Measurements from ENCODE around the gene WNT9B.

Gene WNT9B

DNA sequence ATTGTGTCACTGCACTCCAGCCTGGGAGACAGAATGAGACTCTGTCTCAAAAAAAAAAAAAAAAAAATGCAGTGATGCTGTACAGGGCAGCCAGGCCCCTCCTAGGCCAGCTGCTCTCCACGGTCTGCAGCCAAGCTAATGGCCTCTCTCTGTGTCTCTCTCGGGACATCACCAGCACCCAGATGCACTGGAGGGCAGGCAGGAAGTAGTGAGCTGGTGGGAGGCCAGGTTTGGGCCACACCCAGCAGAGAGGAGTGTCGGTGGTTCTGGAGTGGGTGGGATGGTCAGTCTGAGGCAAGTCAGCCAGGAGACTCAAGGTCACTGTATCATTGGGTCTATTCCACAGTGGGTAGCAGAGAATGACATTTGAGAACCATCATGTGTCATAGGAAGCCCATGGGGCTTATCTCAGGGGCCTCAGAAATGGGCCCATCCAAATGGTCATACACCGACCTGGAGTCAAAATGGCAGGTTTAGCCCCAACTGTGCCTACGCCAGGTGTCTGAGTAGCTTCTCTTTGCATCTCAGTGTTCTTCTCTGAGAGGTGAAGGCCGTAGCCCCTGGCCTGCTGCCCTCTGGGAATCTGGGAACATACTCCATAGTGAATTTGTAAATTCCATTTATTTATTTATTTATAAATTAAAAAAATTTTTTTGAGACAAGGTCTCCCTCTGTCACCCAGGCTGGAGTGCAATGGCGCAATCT, 22.7 kb downstream of the WNT9B start:
- no peak overlapping the region for H3K4me3 ChIP-seq (ENCODE audit: low read depth, low read length)
- no peaks in the 10 kb centered on the region for H3K36me3 ChIP-seq (ENCODE audit: control insufficient read depth, insufficient read depth, low read length)
- no peaks in the 10 kb centered on the region for H3K4me1 ChIP-seq (ENCODE audit: control insufficient read depth, insufficient read depth, low read length)
- H3K27me3 ChIP-seq (ENCODE audit: control insufficient read depth, insufficient read depth, low read length) = no peaks in the 10 kb centered on the region
- no peak overlapping the region for H3K9ac ChIP-seq (ENCODE audit: low read length)
- no peak overlapping the region for H3K27ac ChIP-seq (ENCODE audit: low read depth, low read length)
- no peaks in the 10 kb centered on the region for H3K9me3 ChIP-seq (ENCODE audit: control insufficient read depth, insufficient read depth, low read depth, low read length)

DNA sequence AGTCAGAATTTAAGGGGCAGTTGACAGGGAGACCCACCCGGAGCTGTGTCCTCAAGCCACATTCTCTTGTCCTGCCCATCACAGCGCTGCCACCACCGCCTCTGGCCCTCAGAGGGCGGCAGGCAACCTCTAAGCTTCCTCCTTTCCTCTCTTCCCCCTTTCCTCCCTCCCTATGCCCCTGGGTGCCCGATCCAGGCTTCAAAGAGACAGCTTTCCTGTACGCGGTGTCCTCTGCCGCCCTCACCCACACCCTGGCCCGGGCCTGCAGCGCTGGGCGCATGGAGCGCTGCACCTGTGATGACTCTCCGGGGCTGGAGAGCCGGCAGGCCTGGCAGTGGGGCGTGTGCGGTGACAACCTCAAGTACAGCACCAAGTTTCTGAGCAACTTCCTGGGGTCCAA, 23.5 kb downstream of the WNT9B start:
- Histone ChIP-seq H3K9me3 (ENCODE audit: control insufficient read depth, insufficient read depth, low read depth, low read length) (no peaks in the 10 kb centered on the region), H3K4me1 (ENCODE audit: control insufficient read depth, insufficient read depth, low read length) (no peaks in the 10 kb centered on the region), H3K4me3 (ENCODE audit: low read depth, low read length) (no peak overlapping the region), H3K36me3 (ENCODE audit: control insufficient read depth, insufficient read depth, low read length) (no peaks in the 10 kb centered on the region), H3K27me3 (ENCODE audit: control insufficient read depth, insufficient read depth, low read length) (no peaks in the 10 kb centered on the region), H3K9ac (ENCODE audit: low read length) (no peak overlapping the region), H3K27ac (ENCODE audit: low read depth, low read length) (no peak overlapping the region)

DNA sequence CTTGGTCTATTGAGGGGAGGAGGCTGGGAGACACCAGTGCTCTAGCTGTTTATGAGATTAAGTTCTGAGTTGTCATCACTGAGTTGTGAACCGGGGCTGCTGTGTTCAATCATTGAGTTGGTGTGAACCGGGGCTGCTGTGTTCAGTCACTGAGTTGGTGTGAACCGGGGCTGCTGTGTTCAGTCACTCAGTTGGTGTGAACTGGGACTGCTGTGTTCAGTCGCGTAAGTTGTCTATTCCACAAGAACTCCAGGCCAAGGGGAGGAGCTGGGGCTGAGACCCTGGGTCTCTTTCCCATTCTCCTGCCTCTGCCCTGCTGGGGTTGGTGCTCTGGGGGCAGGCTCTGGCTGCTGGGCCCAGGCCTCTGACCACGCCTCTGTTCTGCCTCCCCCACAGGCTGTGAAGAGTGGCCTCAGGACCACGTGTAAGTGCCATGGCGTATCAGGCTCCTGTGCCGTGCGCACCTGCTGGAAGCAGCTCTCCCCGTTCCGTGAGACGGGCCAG, 24.5 kb downstream of the WNT9B start:
- H3K9me3 ChIP-seq (ENCODE audit: control insufficient read depth, insufficient read depth, low read depth, low read length) = no peaks in the 10 kb centered on the region
- no peak overlapping the region for H3K4me3 ChIP-seq (ENCODE audit: low read depth, low read length)
- H3K4me1 ChIP-seq (ENCODE audit: control insufficient read depth, insufficient read depth, low read length) = no peaks in the 10 kb centered on the region
- H3K27ac ChIP-seq (ENCODE audit: low read depth, low read length) = no peak overlapping the region
- no peaks in the 10 kb centered on the region for H3K36me3 ChIP-seq (ENCODE audit: control insufficient read depth, insufficient read depth, low read length)
- H3K27me3 ChIP-seq (ENCODE audit: control insufficient read depth, insufficient read depth, low read length) = no peaks in the 10 kb centered on the region
- no peak overlapping the region for H3K9ac ChIP-seq (ENCODE audit: low read length)

DNA sequence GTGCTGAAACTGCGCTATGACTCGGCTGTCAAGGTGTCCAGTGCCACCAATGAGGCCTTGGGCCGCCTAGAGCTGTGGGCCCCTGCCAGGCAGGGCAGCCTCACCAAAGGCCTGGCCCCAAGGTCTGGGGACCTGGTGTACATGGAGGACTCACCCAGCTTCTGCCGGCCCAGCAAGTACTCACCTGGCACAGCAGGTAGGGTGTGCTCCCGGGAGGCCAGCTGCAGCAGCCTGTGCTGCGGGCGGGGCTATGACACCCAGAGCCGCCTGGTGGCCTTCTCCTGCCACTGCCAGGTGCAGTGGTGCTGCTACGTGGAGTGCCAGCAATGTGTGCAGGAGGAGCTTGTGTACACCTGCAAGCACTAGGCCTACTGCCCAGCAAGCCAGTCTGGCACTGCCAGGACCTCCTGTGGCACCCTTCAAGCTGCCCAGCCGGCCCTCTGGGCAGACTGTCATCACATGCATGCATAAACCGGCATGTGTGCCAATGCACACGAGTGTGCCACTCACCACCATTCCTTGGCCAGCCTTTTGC, 25.0 kb downstream of the WNT9B start:
- no peaks in the 10 kb centered on the region for H3K27me3 ChIP-seq (ENCODE audit: control insufficient read depth, insufficient read depth, low read length)
- H3K4me3 ChIP-seq (ENCODE audit: low read depth, low read length) = no peak overlapping the region

DNA sequence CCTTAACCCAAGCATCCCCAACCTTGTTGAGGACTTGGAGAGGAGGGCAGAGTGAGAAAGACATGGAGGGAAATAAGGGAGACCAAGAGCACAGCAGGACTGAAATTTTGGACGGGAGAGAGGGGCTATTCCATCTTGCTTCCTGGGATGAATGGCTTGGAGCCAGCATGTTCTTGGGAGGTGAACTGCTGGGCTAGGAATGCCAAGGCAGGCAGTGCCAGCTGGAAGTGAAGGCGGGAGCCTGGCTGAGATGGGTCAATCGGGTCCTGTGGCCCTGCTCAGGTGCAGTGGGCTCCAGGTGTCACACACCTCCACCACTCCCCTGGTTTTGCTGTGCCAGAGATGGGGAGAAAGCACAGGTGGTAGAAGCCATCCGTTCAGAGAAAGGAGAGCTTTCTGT, 25.5 kb downstream of the WNT9B start:
- Histone ChIP-seq H3K9ac (ENCODE audit: low read length) (no peak overlapping the region), H3K9me3 (ENCODE audit: control insufficient read depth, insufficient read depth, low read depth, low read length) (no peaks in the 10 kb centered on the region), H3K4me1 (ENCODE audit: control insufficient read depth, insufficient read depth, low read length) (no peaks in the 10 kb centered on the region), H3K36me3 (ENCODE audit: control insufficient read depth, insufficient read depth, low read length) (no peaks in the 10 kb centered on the region), H3K27ac (ENCODE audit: low read depth, low read length) (no peak overlapping the region), H3K27me3 (ENCODE audit: control insufficient read depth, insufficient read depth, low read length) (no peaks in the 10 kb centered on the region), H3K4me3 (ENCODE audit: low read depth, low read length) (no peak overlapping the region)

More for the DNA sequence above, 25.0 kb downstream of the WNT9B start:
- Histone ChIP-seq H3K36me3 (ENCODE audit: control insufficient read depth, insufficient read depth, low read length) (no peaks in the 10 kb centered on the region), H3K9ac (ENCODE audit: low read length) (no peak overlapping the region), H3K9me3 (ENCODE audit: control insufficient read depth, insufficient read depth, low read depth, low read length) (no peaks in the 10 kb centered on the region), H3K27ac (ENCODE audit: low read depth, low read length) (no peak overlapping the region), H3K4me1 (ENCODE audit: control insufficient read depth, insufficient read depth, low read length) (no peaks in the 10 kb centered on the region)

DNA sequence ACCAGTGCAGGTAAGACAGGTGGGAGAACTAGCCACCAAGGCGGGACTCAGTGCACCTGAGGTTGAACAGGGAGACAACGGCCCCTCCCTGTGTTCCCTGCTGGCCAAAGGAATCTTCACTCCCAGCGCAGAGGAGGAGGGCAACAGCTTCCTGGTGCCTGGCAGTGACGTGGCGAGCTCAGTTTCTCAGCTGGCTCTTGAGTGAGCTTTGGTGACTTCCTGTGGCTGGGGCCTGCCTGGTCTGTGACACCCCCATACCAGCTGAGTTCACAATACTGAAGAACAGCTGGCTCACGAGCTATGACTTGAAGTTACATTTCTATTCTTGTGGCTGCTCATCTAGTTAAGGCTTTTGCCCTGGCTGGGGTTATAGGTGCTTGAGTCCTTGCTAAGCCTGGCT, 26.1 kb downstream of the WNT9B start:
- no peaks in the 10 kb centered on the region for H3K9me3 ChIP-seq (ENCODE audit: control insufficient read depth, insufficient read depth, low read depth, low read length)
- H3K9ac ChIP-seq (ENCODE audit: low read length) = no peak overlapping the region
- H3K4me1 ChIP-seq (ENCODE audit: control insufficient read depth, insufficient read depth, low read length) = no peaks in the 10 kb centered on the region
- no peak overlapping the region for H3K4me3 ChIP-seq (ENCODE audit: low read depth, low read length)
- no peaks in the 10 kb centered on the region for H3K27me3 ChIP-seq (ENCODE audit: control insufficient read depth, insufficient read depth, low read length)
- H3K27ac ChIP-seq (ENCODE audit: low read depth, low read length) = no peak overlapping the region
- H3K36me3 ChIP-seq (ENCODE audit: control insufficient read depth, insufficient read depth, low read length) = no peaks in the 10 kb centered on the region

DNA sequence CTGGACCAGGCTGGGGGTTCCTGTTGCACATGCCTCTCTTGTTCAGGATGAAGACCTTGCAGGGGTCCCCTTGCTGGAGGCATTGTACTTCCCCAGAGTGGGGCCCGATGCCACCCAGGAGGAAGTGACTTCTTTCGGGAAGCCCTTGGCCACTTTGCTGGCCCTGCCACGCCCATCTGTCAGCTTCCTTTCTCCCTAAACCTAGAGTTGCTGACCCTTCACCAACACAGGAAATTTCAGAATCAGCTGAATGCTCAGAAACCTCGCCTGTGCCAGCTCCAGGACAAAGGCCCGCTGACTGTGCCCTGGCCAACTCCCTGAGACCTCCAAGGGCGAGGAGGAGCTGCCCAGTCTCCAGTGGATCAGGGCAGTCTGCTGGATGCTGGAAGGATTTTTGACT, 26.7 kb downstream of the WNT9B start:
- H3K9me3 ChIP-seq (ENCODE audit: control insufficient read depth, insufficient read depth, low read depth, low read length) = no peaks in the 10 kb centered on the region
- H3K4me1 ChIP-seq (ENCODE audit: control insufficient read depth, insufficient read depth, low read length) = no peaks in the 10 kb centered on the region
- no peak overlapping the region for H3K4me3 ChIP-seq (ENCODE audit: low read depth, low read length)
- H3K27me3 ChIP-seq (ENCODE audit: control insufficient read depth, insufficient read depth, low read length) = no peaks in the 10 kb centered on the region
- H3K36me3 ChIP-seq (ENCODE audit: control insufficient read depth, insufficient read depth, low read length) = no peaks in the 10 kb centered on the region
- no peak overlapping the region for H3K9ac ChIP-seq (ENCODE audit: low read length)
- H3K27ac ChIP-seq (ENCODE audit: low read depth, low read length) = no peak overlapping the region

DNA sequence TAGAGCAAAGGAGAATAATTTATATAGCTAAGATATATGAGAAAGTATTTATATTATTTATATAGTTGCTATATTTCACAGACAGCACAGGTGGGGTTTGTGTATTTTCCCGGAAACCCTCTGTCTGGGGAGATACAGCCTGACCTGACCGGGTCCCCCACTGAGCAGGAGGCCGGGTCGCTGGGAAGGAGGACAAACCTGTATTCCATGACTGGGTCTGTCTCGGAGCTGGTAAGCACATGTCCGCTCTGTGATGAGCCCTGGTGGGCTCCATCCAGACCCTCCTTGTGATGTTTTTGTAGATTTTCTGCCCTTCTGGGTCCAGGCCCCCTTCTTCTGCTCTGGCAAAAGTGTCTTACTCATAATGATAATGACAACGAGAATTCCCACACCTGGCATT, 27.7 kb downstream of the WNT9B start:
- Histone ChIP-seq H3K4me1 (ENCODE audit: control insufficient read depth, insufficient read depth, low read length) (no peaks in the 10 kb centered on the region), H3K27ac (ENCODE audit: low read depth, low read length) (no peak overlapping the region)

DNA sequence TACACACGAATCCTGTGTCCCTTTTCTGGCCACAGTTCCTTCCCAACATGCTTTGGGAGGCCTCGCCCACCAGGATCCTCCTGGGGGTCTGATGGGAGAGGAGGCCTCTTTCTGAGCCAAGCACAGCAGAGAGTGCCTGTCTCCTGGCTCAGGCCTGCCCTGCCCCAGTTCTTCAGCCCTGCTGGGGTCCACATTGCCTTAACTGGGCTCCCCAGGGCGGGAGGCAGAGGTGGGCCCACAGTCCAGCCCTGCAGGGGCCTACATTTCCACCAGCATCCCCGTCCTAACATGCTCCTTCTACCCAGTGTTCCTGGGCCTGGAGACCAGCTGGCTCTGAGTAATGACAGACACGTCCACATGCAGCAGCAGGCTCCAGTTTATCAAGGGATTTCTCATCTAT, 29.6 kb downstream of the WNT9B start:
- Histone ChIP-seq H3K27ac (ENCODE audit: low read depth, low read length) (no peak overlapping the region), H3K4me1 (ENCODE audit: control insufficient read depth, insufficient read depth, low read length) (no peaks in the 10 kb centered on the region), H3K9me3 (ENCODE audit: control insufficient read depth, insufficient read depth, low read depth, low read length) (no peaks in the 10 kb centered on the region), H3K27me3 (ENCODE audit: control insufficient read depth, insufficient read depth, low read length) (no peaks in the 10 kb centered on the region), H3K4me3 (ENCODE audit: low read depth, low read length) (no peak overlapping the region), H3K9ac (ENCODE audit: low read length) (no peak overlapping the region), H3K36me3 (ENCODE audit: control insufficient read depth, insufficient read depth, low read length) (no peaks in the 10 kb centered on the region)

More for the DNA sequence above, 27.7 kb downstream of the WNT9B start:
- Histone ChIP-seq H3K9me3 (ENCODE audit: control insufficient read depth, insufficient read depth, low read depth, low read length) (no peaks in the 10 kb centered on the region), H3K9ac (ENCODE audit: low read length) (no peak overlapping the region), H3K27me3 (ENCODE audit: control insufficient read depth, insufficient read depth, low read length) (no peaks in the 10 kb centered on the region), H3K4me3 (ENCODE audit: low read depth, low read length) (no peak overlapping the region), H3K36me3 (ENCODE audit: control insufficient read depth, insufficient read depth, low read length) (no peaks in the 10 kb centered on the region)

DNA sequence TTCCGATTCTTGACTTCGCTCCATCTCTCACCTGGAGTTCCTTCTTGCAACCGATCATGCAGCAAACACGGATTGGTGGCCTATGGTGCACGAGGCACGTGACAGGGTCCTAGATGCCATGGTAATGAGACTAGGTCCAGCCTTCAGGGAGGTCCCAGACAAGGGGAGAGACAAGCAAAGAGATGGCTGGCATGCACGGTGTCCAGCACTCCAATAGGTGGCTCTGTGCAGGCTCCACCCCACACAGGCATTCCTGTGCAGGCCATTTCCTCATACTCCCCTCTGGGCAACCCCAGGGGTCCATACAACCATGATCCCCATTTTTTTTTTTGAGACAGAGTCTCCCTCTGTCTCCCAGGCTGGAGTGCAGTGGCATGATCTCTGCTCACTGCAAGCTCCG, 31.3 kb downstream of the WNT9B start:
- Histone ChIP-seq H3K4me1 (ENCODE audit: control insufficient read depth, insufficient read depth, low read length) (no peaks in the 10 kb centered on the region), H3K9me3 (ENCODE audit: control insufficient read depth, insufficient read depth, low read depth, low read length) (no peaks in the 10 kb centered on the region), H3K4me3 (ENCODE audit: low read depth, low read length) (no peak overlapping the region), H3K27me3 (ENCODE audit: control insufficient read depth, insufficient read depth, low read length) (no peaks in the 10 kb centered on the region), H3K36me3 (ENCODE audit: control insufficient read depth, insufficient read depth, low read length) (no peaks in the 10 kb centered on the region), H3K9ac (ENCODE audit: low read length) (no peak overlapping the region), H3K27ac (ENCODE audit: low read depth, low read length) (no peak overlapping the region)

DNA sequence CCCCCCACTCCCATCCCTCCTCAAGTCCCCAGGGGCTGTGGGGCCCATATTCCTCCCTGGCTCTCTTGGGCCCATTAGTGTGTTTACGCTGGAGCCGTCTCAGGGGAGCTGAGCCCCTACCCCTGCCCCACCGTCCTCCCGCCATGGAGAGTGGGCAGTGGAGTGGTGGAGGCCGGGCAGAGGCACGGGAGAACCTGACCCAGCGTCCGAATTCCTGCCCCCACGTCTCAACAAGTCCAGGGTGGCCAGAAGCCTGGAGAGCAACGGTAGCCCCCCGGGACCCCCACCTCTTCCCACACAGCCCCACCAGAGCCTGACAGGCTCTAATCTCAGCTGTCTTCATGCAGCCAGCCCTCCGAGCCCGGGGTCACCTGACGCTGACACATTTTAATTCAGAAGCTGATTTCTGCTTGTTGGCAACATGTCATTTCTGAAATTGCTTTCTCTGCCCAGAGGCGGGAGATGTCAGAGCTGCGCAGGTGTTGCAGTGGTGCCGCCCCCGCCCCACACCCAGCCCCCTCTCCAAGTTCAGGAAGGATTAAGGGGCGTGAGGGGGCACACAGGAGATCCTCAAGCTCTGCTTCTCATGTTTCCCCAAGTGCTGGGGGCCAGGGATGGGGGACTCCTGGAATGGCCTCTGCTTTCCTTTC, 32.6 kb downstream of the WNT9B start:
- H3K9ac ChIP-seq (ENCODE audit: low read length) = no peak overlapping the region

More for the DNA sequence above, 32.6 kb downstream of the WNT9B start:
- Histone ChIP-seq H3K36me3 (ENCODE audit: control insufficient read depth, insufficient read depth, low read length) (no peaks in the 10 kb centered on the region), H3K27me3 (ENCODE audit: control insufficient read depth, insufficient read depth, low read length) (no peaks in the 10 kb centered on the region), H3K4me3 (ENCODE audit: low read depth, low read length) (no peak overlapping the region), H3K27ac (ENCODE audit: low read depth, low read length) (no peak overlapping the region), H3K9me3 (ENCODE audit: control insufficient read depth, insufficient read depth, low read depth, low read length) (no peaks in the 10 kb centered on the region), H3K4me1 (ENCODE audit: control insufficient read depth, insufficient read depth, low read length) (peaks cover under 1% of the 10 kb centered on the region; the same call in 1 of the 2 replicates)
